Measurements from ENCODE around the gene MYO1E.
A peak's percentile ranks its signal among the peaks of the same experiment; 100 is the strongest.

Gene MYO1E

DNA sequence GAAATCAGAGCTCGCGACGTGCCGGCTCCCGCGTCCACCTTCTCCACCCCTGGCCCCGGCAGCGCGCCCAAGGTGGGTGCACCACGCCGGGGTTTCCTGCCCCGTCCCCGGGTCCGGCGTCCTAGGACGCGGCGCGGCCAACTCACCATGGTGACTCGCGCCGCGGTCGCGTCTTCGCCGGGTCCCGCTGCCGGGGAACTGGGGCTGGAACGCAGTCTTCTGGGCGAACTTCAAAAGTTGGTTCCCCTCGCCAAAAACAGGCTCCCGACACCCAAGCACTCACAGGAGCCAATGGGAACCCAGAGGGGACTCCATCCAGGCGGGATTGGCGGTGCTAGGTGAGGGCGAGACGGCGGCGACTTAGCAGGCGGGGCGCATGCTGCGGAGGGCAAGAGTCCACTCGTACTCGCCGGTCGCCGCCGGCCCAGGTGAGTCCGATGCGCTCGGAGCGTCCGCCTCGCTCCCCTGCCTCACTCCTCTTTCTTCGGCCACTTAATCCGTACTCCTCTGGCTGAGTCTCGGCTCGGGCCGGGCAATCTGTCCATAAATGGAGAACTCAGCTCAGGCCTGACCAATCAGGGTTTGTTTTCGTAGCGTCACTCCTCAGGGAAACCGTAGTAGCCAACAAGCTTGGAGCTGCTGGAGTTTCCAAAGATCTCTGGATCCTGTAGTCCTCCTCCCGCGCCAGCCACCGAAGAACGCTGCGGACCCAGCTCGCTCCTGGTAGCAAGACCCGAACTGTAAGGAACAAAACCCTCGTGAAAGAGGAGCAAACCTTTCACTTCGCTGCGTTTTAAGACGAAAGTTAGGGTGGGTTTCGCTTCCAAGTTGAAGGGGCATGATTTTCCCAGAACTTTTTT lies at the start of gene MYO1E:
MYO1E (minus strand) TSS at position 520 of the 860 bp plus-strand sequence; CDS start at position 149, 371 bp downstream.
- TF ChIP-seq, protein P1, sequence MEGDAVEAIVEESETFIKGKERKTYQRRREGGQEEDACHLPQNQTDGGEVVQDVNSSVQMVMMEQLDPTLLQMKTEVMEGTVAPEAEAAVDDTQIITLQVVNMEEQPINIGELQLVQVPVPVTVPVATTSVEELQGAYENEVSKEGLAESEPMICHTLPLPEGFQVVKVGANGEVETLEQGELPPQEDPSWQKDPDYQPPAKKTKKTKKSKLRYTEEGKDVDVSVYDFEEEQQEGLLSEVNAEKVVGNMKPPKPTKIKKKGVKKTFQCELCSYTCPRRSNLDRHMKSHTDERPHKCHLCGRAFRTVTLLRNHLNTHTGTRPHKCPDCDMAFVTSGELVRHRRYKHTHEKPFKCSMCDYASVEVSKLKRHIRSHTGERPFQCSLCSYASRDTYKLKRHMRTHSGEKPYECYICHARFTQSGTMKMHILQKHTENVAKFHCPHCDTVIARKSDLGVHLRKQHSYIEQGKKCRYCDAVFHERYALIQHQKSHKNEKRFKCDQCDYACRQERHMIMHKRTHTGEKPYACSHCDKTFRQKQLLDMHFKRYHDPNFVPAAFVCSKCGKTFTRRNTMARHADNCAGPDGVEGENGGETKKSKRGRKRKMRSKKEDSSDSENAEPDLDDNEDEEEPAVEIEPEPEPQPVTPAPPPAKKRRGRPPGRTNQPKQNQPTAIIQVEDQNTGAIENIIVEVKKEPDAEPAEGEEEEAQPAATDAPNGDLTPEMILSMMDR (IDR thresholded peaks at IDR 0.05; ENCODE audit: control extremely low read depth, extremely low read depth, low read depth, missing control alignments) = no peak
- DNase-seq (ENCODE audit: extremely low spot score) = peak; percentile 84
- POLR2A ChIA-PET = interaction anchor here (0.6 to 1.2 kb wide), 9 partner anchors 12 to 519 kb away, joined by 3 to 7 read pairs (median 4); no protein-coding TSS in a partner anchor
- CTCF ChIA-PET = interaction anchor here (0.8 to 1.2 kb wide), 4 partner anchors 12 to 148 kb away, joined by 3 to 4 read pairs (median 4); no protein-coding TSS in a partner anchor

DNA sequence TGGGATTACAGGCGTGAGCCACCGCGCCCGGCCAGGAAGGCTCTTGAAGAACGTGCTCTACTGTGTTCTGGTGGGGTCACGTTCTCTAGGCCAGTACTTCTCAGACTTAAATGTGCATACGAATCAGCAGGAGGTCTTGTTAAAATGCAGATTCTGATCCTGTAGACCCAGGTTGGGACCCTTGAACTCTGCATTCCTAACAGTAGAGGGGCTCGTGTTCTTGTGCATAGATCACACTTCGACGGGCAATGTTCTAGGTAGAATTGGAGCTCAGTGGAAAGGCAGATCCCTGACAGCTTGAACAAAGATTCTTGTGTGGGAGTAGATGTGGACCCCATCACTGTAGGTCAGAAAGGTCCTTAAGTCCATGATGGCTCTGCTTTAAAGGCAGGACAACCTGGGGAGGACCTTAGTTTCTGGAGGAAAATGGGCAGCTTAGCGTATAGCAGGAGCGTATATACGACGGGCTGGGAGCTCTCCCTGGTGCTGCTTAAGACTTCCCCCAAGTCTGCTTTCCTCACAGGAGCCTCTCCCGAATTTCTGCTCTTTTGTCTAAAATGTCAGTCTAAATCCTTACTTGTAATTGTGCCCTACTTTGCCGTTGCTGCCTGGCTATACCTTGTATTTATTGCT lies 48.4 kb upstream of the MYO1E start:
- DNase-seq (ENCODE audit: extremely low spot score) = no peak
- ChIA-PET POLR2A (no interaction called here), CTCF (interaction anchor here (0.9 to 3.1 kb wide), 4 partner anchors 8 to 37 kb away, joined by 3 to 18 read pairs (median 4); no protein-coding TSS in a partner anchor)
- TF ChIP-seq, protein P1 (IDR thresholded peaks at IDR 0.05; ENCODE audit: control extremely low read depth, extremely low read depth, low read depth, missing control alignments) = no peak

DNA sequence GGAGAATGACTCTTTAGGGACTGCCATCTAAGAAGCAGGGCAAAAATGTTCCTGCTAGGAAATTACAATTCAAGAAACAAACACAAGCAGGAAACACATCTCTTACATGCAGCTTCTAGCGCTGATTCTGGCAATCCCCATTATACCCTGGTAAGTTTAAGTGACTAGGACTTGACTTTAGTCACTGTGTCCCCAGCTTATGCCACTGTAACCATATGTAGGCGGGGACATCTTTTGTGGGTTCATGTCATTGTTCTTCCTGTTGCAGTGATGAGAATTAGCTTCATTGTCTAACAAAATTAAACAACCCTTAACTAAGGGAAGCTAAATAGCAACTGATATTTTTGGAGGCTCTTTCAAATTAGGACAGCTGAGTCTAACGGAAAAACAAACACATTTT lies 47.4 kb upstream of the MYO1E start:
- DNase-seq (ENCODE audit: extremely low spot score) = no peak
- CTCF ChIA-PET = interaction anchor here (1.9 kb wide), 1 partner anchor 21 kb away, joined by 4 read pairs; no protein-coding TSS in a partner anchor
- POLR2A ChIA-PET = no interaction called here

DNA sequence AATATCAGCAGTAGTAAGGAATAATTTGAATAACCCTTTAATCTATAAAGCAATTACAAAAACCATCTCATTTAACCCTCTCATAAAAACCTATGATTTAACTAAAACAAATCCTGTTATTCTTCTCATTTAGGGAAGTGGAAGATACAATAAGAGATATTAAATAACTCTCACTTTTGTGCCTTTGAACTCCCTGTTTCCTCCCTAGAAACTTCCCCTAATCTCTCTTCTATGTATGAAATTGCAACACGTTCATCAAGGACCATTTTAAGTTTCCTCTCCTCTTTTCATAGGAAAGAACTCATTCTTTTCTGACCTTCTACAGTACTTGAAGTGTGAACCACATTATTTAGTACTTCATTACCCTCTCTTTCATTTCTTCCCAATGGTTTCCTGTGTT lies 46.5 kb upstream of the MYO1E start:
- ChIA-PET POLR2A (no interaction called here), CTCF (interaction anchor here (1.4 to 1.9 kb wide), 3 partner anchors 20 to 74 kb away, joined by 3 to 4 read pairs (median 4); no protein-coding TSS in a partner anchor)
- DNase-seq (ENCODE audit: extremely low spot score) = no peak
- TF ChIP-seq, protein P1 (IDR thresholded peaks at IDR 0.05; ENCODE audit: control extremely low read depth, extremely low read depth, low read depth, missing control alignments) = no peak

More for the DNA sequence above, 47.4 kb upstream of the MYO1E start:
- TF ChIP-seq, protein P1 (IDR thresholded peaks at IDR 0.05; ENCODE audit: control extremely low read depth, extremely low read depth, low read depth, missing control alignments) = no peak

DNA sequence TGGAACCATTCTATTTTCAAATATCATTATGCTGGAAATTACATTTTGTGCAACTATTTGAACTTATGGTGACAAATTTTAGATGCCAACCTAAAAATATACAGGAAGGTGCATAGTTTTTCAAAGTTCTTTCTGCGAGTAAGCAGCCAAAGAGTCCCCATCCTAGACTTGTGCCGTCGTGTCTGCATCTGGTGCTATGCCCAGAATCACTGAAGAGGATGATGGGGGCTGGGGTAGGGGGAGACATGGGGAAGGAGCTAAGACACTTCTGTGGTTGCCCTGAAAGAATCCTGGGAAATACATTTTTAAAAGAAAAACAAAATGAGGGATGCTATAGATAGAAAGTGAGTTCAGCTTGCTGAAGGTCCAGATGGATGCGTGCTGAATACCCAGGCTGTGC lies 44.1 kb upstream of the MYO1E start:
- no peak for DNase-seq (ENCODE audit: extremely low spot score)
- CTCF ChIA-PET = no interaction called here
- POLR2A ChIA-PET = no interaction called here
- TF ChIP-seq, protein P1 (IDR thresholded peaks at IDR 0.05; ENCODE audit: control extremely low read depth, extremely low read depth, low read depth, missing control alignments) = no peak

DNA sequence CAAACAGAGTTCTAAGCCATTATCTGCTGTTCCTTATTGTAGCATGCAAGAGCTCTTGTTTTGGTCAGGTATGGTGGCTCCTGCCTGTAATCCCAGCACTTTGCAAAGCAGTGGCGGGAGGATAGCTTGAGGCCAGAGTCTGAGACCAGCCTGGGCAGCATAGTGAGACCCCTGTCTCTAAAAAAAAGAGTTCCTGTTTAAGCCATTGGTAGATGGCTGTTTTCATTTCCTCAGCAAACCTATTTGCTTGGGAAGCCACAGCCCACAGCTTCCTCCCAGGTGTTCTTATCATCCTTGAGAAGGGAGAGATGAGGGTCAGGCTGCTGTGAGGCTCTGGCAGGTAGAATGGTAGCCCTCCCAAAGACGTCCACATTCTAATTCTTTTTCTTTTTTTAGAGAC lies 40.9 kb upstream of the MYO1E start:
- TF ChIP-seq, protein P1 (IDR thresholded peaks at IDR 0.05; ENCODE audit: control extremely low read depth, extremely low read depth, low read depth, missing control alignments) = no peak
- no peak for DNase-seq (ENCODE audit: extremely low spot score)
- CTCF ChIA-PET = interaction anchor here (1.1 to 8.6 kb wide), 9 partner anchors 9 to 179 kb away, joined by 3 to 60 read pairs (median 6); no protein-coding TSS in a partner anchor
- POLR2A ChIA-PET = interaction anchor here (0.5 to 1.8 kb wide), 2 partner anchors 41 to 165 kb away, joined by 3 to 5 read pairs; partner anchors contain the start of gene MYO1E
